GM18519 (cell line): ENCODE results near the gene UGT1A9.

Source experiments
- ATAC-seq: cut with Tn5 transposase; IDR thresholded peaks from one replicate; pipeline ENCODE4 v1.9.1; 2021; ENCODE audit warnings: mild to moderate bottlenecking, moderate library complexity; ENCODE audit not compliant: unreplicated experiment, low FRiP score

Gene UGT1A9

DNA sequence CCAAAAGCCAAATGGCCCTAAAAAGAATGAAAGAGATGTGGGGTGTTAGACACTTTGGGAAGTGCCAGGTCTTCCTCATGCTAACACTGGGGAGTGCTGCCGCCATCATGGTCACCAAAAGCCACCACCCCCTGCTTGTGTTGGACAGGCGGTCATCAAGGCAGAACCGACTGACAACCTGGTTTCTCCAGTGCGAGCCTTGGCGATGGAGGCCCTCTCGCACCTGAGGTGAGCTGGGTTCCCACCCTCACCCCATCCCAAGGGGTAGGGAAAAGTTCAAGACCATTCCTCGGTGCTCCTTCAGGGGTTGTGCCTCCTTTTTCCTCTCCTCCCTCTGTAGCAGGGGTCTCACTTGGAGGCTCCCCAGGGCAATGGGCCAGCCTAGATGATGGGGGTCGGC lies 140.0 kb downstream of the UGT1A9 start:
- no peak for ATAC-seq

DNA sequence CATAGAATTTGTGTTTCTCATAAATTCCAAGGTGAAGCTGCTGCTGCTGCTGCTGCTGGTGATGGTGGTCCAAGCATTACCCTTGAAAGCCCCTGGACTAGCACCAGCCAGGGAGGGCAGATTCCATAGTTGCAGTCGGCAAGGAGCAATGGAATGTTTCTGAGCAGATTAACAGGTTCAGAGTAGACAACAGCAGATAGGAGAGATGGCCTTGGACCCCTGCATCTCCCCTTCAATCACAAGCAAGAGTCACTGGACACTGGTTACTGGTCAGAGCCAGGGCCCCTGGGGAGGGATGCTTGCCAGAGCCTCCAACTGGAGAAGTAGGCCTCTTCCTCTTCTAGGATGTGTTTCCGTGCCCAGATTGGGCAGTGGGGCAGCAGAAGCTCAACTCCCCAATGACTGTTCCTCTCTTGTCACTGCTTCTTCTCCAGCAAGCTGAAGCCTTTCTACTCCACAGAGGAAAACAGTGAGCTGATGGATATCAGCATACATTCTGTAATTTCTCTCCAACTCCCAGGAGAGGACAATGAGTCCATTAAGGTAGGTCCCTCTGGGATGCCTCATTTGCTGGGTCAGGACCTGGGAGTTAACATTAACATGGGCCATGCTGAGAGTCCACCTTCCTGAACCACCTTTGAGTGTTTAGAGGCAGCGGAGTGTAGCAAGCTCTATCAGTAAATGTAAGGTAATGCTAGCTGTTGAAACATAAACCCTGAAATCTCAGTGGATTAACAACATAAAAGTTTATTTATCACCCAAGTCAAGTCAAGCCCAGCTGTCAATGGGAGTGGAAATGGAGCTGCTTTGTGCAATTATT lies 141.7 kb downstream of the UGT1A9 start:
- ATAC-seq, result no peak

DNA sequence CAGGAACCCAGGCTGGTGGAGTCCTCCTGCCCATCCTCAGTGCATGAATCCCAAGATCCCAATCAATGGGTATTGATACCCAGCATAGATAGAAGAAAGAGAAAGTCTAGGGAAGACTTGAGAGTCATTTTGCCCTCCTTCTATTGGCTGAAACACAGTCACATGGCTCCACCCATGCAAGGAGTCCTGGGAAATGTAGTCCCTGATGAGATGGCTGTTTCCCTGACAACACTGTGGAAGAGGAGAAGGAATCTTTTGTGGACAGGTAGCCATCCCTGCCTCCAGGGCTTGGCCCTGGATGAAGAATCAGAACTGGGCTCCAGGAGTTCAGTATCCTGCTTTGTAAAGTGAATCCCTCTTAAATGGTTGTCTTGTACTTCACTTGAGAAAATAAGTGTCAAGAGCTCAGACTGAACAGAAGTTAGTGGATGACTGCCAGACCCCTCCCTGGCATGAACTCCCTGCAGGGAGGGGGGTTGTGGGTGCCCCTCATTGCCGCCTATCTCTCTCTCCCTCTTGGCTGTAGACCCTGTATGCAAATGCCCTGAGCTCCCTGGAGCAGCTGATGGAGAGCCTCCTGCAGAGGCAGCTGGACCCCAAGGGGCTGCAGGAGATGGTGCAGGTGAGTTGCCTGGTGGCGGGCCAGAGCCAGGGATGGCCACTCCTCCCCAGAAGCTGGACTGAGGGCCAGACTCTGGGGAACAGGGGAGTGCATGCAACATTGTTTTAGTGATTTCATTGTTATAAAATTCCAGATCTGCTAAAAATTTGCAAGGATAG lies 142.5 kb downstream of the UGT1A9 start:
- no peak for ATAC-seq

DNA sequence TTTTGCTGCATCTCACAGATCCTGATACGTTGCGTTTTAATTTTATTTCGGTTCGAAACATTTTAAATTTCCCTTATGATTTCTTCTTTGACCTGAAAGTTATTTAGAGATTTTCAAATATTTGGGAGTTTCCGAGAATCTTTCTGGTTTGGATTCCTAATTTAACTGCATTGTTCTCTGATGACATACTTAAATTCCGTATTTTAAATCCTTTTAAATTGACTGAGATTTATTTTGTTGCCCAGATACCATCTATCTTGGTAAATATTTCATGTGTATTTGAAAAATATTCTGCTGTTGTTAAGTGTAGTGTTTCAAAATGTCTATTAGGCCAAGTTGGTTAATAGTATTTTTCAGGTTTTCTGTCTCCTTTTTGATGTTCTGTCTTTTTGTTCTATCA lies 144.2 kb downstream of the UGT1A9 start:
- ATAC-seq, result no peak

DNA sequence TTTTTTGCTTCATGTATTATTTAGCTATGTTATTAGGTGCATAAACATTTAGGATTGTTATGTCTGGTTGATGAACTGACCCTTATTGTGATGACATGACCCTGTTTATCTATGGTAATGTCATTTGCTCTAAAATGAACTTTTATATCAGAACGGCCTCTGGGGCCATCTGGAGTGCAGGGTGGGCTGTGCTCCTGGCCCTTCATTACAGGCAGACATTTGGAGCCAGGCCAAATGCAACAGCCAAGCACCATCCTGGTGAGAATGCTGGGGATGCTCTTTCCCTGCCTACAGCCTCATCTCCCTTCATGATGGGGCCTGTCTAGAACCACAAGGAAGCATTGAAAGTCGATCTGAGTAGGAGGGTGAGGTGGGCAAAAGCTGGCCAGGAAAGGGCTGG lies 144.6 kb downstream of the UGT1A9 start:
- ATAC-seq, result no peak

DNA sequence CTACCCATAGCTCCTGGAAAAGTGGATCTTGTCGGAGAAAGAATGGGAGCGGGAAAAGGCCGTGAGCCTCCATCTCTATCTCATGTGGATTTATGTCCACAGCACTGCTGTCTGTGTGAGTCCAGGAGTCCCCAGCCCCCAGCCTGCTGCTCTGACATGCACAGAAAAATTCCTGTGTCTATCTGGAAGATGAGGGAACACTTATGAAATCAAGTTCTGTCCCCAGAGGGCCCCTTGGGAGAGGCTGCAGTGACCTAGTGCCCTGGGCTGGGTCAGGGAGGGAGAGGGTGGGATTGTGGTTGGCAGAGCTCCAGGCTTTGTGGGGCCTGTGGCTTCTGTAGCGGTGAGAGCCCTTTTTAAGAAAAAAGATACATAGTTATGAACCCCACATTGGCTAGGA lies 145.1 kb downstream of the UGT1A9 start:
- no peak for ATAC-seq

DNA sequence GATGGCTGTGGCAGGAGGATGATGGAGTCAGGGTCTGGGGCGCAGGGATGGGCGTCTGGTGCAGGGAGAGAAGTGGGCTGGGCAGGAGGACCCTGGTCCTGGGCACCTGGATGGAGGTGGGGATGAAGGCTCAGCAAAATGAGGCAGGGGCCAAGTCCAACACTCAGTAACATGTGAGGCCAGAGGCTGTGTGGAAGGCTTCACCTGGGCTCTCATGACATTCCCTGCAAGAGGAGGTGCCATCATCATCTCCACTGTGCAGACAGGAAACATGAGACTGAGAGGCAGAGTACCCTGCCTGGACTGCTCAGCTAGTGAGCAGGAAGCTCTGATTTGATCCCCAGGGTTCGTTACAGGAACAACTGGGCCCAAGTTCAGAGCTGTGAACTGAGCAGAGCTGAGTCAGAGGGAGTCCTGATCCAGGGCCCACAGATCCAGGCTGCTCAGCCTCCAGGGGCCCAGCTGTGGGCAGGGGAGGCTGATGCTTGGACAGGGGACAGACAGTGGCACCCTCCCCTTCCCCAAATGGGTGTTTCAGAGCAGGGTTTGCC lies 145.7 kb downstream of the UGT1A9 start:
- ATAC-seq, result no peak

DNA sequence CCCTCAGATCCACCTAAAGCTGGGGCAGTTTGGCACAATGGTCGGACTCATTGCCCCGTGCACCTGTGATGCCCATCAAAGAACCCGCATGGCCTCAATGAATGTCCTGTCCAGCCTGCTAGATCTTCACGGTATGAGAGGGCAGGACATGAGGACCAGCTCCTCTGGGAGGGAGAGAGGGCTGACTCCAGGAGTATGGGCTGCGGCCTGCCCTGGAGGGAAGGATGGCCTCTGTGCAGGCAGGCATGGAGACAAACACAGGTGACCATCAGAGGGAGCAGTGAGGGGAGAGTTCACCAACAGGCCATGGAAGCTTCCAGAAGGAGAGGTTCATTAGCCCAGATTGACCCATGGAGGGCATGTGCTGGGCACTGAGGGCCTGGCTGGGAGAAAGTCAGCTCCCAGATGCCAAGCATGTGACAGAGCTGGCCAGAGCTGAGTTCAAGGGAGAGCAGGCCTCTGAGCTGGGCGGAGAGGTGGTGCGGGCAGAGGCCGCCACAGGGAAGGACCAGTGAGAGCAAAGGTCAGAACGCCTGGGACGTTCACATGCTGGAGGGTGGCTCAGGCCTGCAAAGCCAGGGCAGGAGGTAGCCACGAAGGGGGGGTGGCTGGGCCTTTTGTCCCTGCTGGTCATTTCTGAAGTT lies 146.4 kb downstream of the UGT1A9 start:
- ATAC-seq, result no peak

DNA sequence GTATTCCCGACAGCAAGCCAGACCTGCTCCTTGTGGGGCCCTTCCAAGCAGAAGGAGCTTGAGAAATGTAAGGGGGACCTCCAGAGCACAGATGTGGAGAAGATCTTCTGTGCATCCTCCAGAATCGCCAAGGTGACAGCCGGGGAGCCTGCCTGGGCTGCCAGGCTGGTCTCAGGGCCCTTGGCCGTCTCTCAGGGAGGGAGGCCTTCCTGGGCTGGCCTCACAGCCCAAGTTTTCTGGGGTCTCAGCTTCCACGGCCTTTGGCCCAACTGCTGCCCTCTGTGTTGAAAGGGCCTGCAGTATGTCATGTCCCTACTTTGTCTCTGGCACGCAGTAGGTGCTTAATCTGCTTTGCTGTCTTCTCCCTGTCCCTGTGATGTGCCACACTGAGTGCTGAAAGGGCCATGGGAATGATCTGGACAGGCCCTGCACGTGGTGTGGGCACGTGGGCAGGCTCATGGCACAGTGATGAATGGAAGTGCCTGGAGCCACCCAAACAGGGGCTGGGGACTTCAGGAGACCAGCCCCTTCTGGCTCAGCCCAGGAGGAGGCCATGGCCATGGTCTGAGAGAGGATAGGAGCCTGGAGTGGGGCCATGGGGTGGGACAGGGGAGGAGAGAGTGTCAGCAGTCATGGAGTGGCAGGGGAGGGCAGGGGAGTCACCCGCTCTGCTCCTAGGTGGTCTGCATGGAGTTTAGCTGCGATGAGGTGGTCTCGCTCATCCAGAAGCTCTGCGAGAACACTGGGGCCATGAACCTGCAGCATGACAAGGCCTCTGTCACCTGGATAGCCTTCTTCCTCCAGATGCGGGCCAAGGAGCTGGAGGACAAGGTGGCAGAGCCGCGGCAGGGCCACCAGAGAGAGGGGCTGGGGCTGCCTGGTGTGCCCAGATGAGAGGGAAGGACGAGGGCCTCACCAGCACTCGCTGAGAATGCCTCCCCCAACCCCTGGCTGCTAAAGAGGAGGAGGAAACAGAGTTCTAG lies 147.2 kb downstream of the UGT1A9 start:
- ATAC-seq, result no peak

DNA sequence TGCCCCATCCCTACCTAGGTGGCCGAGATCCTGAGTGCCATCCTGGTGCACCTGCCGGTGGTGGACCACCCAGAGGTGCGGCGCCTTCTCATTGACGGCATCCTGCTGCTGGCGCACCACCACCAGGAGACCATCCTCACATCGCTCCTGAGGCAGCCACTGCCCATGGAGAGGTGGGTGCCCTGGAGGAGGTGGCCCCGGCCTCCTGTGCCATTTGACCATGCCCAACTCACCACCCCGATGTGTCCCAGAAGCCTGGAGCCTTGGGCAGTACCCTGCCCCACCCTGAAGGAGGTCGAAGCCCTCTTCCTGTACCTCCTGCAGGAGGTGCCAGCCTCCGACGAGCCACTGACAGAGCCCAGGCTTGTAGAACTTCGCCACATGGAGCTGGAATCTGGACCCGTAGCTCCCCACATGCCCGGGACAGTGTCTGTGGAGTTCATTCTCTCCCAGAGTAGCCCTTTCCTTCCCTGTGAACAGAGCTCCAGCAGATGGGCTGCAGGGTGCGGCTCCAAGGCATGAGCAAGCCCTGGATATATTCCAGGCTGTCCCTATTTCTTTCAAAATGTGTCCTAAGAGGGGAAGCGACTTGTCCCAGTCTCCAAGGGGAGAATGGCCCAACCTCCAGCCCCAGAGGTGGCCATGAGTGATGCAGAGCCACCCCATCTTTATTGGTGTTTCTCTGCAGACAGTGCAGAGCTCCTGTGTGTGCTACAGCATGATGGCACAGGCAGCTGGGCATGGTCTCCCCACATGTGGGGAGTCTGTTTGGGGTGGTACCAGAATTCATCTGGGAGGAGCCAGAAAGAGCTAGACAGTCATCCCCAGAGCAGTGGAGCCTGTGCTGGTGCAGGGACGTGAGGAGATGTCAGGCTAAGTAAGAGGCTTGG lies 148.4 kb downstream of the UGT1A9 start:
- no peak for ATAC-seq

DNA sequence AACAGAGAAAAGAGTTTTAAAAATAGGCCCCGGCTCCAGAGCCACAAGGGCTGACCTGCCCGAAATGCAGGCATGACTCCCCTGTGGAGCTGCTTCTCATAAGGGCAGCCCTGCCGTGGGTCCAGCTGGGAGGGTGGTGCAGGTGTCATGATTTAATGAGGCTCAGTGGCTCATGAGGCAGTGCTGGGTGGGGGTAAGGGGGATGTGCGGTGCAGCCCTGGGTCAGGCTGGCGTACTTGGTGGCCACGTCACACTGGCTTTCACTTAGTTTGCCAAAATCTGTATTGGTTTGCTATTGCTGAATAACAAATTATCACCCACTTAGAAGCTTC lies 149.0 kb downstream of the UGT1A9 start:
- ATAC-seq, result no peak

DNA sequence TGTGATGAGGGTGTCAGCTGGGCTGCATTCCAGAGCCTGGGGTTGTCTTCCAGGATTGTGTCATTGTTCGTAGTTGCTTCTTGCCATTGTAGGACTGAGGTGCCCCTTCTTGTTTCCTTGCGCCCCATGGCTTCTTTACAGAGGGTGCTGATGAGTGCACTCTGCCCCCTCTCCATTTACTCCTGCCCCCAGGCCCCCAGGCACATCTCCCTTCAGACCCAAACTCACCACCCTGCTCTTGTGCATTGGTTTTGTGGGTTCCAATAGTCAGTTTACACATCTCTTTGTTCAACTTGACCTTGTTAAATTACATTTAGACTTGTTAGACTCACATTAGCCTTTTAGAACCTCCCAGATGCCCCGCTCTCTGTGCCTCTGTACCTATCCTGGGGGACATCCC lies 149.5 kb downstream of the UGT1A9 start:
- no peak for ATAC-seq

DNA sequence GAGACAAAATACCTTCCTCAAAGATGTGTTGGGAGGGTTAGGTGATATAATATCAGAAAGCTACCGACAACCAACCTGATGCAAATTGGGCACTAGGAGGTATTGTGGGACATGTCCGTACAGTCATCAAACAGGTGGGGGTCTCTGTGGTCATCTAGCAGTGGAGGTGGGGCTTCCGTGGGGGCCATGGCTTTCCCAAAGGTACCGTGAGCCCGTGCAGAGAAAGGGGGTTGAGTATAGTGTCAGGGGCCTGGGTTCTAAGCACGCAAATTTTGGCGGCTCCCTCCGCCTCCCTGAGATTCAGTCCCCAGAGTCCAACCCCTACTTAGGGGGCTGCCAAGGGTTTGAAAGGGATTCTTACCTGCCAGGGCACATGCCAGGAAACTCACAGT lies 150.0 kb downstream of the UGT1A9 start:
- no peak for ATAC-seq

DNA sequence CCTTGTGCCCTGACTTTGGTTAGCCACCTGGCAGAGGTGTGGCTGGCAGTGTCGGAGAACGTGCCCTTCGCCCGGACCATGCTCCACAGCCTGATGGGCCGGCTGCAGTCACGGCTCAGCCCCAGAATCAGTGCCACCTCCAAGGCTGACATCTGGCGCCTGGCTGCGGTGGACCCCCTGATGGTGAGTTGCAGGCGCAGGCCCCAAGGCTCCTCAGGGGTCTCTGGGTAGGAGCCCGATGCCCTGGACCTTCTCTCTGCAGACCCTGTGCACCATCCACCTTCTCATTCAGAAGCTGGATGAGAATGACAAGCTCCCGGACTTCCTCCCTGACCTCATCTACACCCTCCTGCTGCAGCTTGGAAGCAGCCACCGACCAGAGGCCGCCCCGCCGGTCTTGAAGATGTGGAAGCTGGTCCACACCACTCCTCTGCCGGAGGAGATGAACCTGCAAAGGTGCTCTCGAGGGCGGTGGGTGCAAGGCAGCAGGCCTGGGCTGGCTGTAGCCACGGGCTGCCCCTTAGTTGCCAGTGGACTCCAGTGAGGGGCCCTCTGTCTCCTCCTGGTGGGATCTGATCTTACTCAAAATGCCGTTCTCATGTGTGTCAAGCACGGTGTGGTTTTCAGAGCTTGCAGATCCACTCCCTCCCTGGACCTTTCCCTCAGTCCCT lies 150.5 kb downstream of the UGT1A9 start:
- no peak for ATAC-seq
